Mesothelial cell of epicardium (in vitro differentiated cells): ENCODE measurements around the gene NCCRP1. TPM values are rescaled to one million over a fixed set of nuclear protein-coding genes. Genes with fewer than 3 reads are reported as not detected.

ENCODE experiments used
- DNase-seq, 2 experiments: peaks; one replicate each; pipeline ENCODE4 v3.0.0; 2021; ENCODE audit warnings: low spot score in 2 of 2; ENCODE audit not compliant: unreplicated experiment in 2 of 2
- H3K27ac Mint-ChIP-seq: 2 replicates; pipeline ENCODE4 v1.8.0; 2021; ENCODE audit warnings: mixed read lengths
- H3K27me3 Mint-ChIP-seq: 2 replicates; pipeline ENCODE4 v1.8.0; 2021; ENCODE audit warnings: low read depth, mixed read lengths
- H3K36me3 Mint-ChIP-seq: 2 replicates; pipeline ENCODE4 v1.8.0; 2021; ENCODE audit warnings: mixed read lengths
- H3K4me1 Mint-ChIP-seq: 2 replicates; pipeline ENCODE4 v1.8.0; 2021; ENCODE audit warnings: mixed read lengths
- H3K4me3 Mint-ChIP-seq: 2 replicates; pipeline ENCODE4 v1.8.0; 2021; ENCODE audit warnings: mild to moderate bottlenecking, moderate library complexity, mixed read lengths
- H3K9me3 Mint-ChIP-seq: 2 replicates; pipeline ENCODE4 v1.8.0; 2021; ENCODE audit warnings: mixed read lengths
- CTCF ChIP-seq: fragments of 200-600 bp; sonication (generic); IDR thresholded peaks from one replicate; pipeline ENCODE4 v1.5.0; 2021; ENCODE audit warnings: antibody characterized with exemption; ENCODE audit not compliant: unreplicated experiment
- total RNA-seq: library from RNA; stranded (reverse); gene quantifications from 3 replicates; pipeline ENCODE4 v1.2.1, GENCODE V29; 2021

NCCRP1 gene
- total RNA-seq, 1 donor from 2014 or later: 11.7 TPM

GRCh38 chr19:39160889-39161672 is 35.7 kb upstream of the NCCRP1 start:
- Mint-ChIP-seq H3K36me3 (peaks cover 3% of the 10 kb centered on the region), H3K27ac (peak overlapping the region; percentile 84), H3K9me3 (no peaks in the 10 kb centered on the region), H3K4me1 (peaks cover 46% of the 10 kb centered on the region), H3K4me3 (no peak overlapping the region), H3K27me3 (no peaks in the 10 kb centered on the region)
- TF ChIP-seq CTCF: no peak
- DNase-seq: no peak

GRCh38 chr19:39162441-39163043 is 34.2 kb upstream of the NCCRP1 start:
- H3K4me1 Mint-ChIP-seq: peaks cover 38% of the 10 kb centered on the region
- no peaks in the 10 kb centered on the region for H3K27me3 Mint-ChIP-seq
- no peak overlapping the region for H3K4me3 Mint-ChIP-seq
- H3K27ac Mint-ChIP-seq: peak overlapping the region; percentile 86
- H3K36me3 Mint-ChIP-seq: peaks cover 3% of the 10 kb centered on the region
- TF ChIP-seq CTCF: no peak
- H3K9me3 Mint-ChIP-seq: no peaks in the 10 kb centered on the region
- DNase-seq: no peak

GRCh38 chr19:39163621-39164020 is 33.1 kb upstream of the NCCRP1 start:
- no peak overlapping the region for H3K27ac Mint-ChIP-seq
- DNase-seq: no peak
- TF ChIP-seq CTCF: no peak
- no peak overlapping the region for H3K4me3 Mint-ChIP-seq
- H3K4me1 Mint-ChIP-seq: peaks cover 35% of the 10 kb centered on the region
- H3K27me3 Mint-ChIP-seq: no peaks in the 10 kb centered on the region
- H3K9me3 Mint-ChIP-seq: no peaks in the 10 kb centered on the region
- H3K36me3 Mint-ChIP-seq: peaks cover 3% of the 10 kb centered on the region

GRCh38 chr19:39164289-39164688 is 32.5 kb upstream of the NCCRP1 start:
- Mint-ChIP-seq H3K27me3 (no peaks in the 10 kb centered on the region), H3K27ac (peak overlapping the region; percentile 48), H3K4me3 (no peak overlapping the region), H3K4me1 (peaks cover 32% of the 10 kb centered on the region), H3K36me3 (peaks cover 1% of the 10 kb centered on the region), H3K9me3 (no peaks in the 10 kb centered on the region)
- no peak for DNase-seq
- no peak for TF ChIP-seq CTCF

GRCh38 chr19:39165857-39166256 is 30.9 kb upstream of the NCCRP1 start:
- Mint-ChIP-seq H3K9me3 (no peaks in the 10 kb centered on the region), H3K4me3 (no peak overlapping the region), H3K36me3 (peaks cover 1% of the 10 kb centered on the region), H3K27ac (peak overlapping the region; percentile 16), H3K4me1 (peaks cover 25% of the 10 kb centered on the region), H3K27me3 (no peaks in the 10 kb centered on the region)
- TF ChIP-seq CTCF: no peak
- no peak for DNase-seq
